ENCODE data around the gene SLMAP. TPM values are rescaled to one million over a fixed set of nuclear protein-coding genes. Genes with fewer than 3 reads are reported as not detected.

Gene SLMAP
- total and polyA plus RNA-seq, 2 of the 4 experiments (the other 2 are of a cell fraction): 15.5 to 26.5 TPM

DNA sequence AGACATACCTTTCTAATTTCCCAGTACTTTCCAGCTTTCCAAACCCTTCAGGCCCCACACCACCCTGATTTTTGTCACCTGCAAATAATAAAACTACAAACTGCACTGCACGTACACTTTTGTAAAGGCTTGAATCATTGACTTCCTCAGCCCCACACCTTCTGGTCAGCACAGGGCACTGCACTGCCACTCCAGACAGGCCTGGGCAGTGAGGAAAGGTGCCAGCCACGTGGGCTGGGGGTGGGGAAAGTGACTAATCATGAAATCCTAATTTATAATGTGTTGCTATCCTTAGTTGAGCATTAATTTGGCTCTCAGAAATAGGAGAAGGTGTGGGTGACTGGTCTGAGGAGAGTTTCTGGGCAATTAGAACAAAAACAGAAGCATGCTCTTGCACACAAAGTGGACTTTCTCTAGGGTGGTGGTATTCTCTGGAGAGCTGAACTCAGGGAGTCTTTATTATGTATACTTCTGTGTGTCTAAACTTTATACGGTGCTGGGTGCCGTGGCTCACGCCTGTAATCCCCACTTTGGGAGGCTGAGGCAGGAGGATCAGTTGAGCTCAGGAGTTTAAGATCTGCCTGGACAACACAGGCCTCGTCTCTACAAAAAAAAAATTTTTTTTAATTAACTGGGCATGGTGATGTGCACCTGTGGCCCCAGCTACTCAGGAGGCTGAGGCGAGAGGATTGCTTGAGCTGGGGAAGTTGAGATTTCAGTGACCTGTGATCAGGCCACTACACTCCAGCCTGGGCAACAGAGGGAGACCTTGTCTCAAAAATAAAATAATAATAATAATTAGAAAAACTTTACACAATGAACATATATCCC, 193.9 kb downstream of the SLMAP start (continued):
- no peak for TF ChIP-seq CHD1 (IDR thresholded peaks at IDR 0.05; ENCODE audit: low read depth, low read length)
- TF ChIP-seq POLR2A (IDR thresholded peaks at IDR 0.05; ENCODE audit: low read depth, low read length): no peak
- TF ChIP-seq MXI1 (IDR thresholded peaks at IDR 0.05; ENCODE audit: borderline replicate concordance, low read depth, low read length): 0 out of 2 replicates have a peak, but pooled peaks have one; percentile 34
- no peak for TF ChIP-seq FOS (IDR thresholded peaks at IDR 0.05; ENCODE audit: low read depth, low read length)
